ENCODE measurements around the gene PTPRD. TPM values are rescaled to one million over a fixed set of nuclear protein-coding genes. Genes with fewer than 3 reads are reported as not detected.
A peak's percentile ranks its signal among the peaks of the same experiment; 100 is the strongest.

The PTPRD gene
- total and polyA plus RNA-seq, 10 donors: 0.08 to 11.7 (median 2.9) TPM

DNA sequence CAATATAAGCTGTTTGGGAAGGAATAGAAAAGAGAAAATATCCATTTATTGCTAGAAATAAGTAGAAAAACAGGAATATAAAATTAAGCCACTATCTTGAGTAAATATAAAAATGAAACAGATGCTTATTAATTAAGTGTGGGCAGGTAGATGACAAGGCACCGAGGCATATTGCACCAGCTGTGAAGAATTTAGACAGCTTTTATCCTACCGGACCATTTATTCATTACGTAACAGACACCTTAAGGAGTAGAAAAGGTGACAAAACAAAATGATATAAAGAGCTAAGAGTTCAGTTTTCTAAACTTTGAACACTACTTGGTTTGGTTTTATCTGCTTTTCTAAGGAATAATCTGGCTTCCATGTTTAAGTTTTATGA lies 404.1 kb downstream of the PTPRD start:
- WGBS, 5 donors: 59 to 84% (median 79%) methylated on average over 3 of the region's 3 CpGs
- H3K4me3 ChIP-seq: peak overlapping the region in 2 of 8 donors; percentile 19 to 41
- intact Hi-C loops (cut with DNase I; ENCODE audit: low total_unique reads): no loop called here

DNA sequence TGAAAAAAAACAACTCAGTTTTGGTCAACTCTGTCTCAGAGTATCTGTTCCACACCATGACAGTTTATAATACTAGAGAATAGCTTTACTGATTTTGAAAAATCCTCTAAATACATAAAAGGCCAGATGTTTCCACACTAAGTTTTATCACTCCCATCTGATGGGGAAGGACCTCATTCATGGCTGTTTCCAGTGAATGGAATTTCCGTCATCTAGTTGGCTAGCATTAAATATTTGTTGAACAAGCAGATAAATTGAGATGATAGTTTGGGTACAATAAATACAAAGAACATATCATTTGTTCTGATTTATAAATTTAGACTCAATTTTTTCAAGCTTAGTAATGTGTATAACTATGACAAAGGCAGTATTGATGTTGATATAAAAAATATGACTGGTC lies 408.5 kb downstream of the PTPRD start:
- H3K4me3 ChIP-seq: no peak overlapping the region
- H3K9me3 ChIP-seq: no peaks in the 10 kb centered on the region
- no peaks in the 10 kb centered on the region for H3K36me3 ChIP-seq
- DNase-seq: no peak
- H3K4me1 ChIP-seq: no peaks in the 10 kb centered on the region
- H3K27ac ChIP-seq: no peak overlapping the region
- TF ChIP-seq, protein P1, sequence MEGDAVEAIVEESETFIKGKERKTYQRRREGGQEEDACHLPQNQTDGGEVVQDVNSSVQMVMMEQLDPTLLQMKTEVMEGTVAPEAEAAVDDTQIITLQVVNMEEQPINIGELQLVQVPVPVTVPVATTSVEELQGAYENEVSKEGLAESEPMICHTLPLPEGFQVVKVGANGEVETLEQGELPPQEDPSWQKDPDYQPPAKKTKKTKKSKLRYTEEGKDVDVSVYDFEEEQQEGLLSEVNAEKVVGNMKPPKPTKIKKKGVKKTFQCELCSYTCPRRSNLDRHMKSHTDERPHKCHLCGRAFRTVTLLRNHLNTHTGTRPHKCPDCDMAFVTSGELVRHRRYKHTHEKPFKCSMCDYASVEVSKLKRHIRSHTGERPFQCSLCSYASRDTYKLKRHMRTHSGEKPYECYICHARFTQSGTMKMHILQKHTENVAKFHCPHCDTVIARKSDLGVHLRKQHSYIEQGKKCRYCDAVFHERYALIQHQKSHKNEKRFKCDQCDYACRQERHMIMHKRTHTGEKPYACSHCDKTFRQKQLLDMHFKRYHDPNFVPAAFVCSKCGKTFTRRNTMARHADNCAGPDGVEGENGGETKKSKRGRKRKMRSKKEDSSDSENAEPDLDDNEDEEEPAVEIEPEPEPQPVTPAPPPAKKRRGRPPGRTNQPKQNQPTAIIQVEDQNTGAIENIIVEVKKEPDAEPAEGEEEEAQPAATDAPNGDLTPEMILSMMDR (IDR thresholded peaks at IDR 0.05 in 8 of 11, conservative IDR thresholded peaks at IDR 0.05 in 3 of 11): no peak
- TF ChIP-seq POLR2A (IDR thresholded peaks at IDR 0.05): no peak
- TF ChIP-seq POLR2AphosphoS5 (IDR thresholded peaks at IDR 0.05): no peak
- intact Hi-C loops (cut with DNase I; ENCODE audit: low total_unique reads): no loop called here
- no peaks in the 10 kb centered on the region for H3K27me3 ChIP-seq (replicated peaks in 1 of 7)
- 74 to 87% (median 82%) methylated on average over 1 of the region's 1 CpG for WGBS, 5 donors

More for the DNA sequence above, 404.1 kb downstream of the PTPRD start:
- H3K4me1 ChIP-seq: no peaks in the 10 kb centered on the region
- H3K27ac ChIP-seq: no peak overlapping the region
- H3K36me3 ChIP-seq: no peaks in the 10 kb centered on the region
- DNase-seq: no peak
- no peaks in the 10 kb centered on the region for H3K9me3 ChIP-seq
- H3K27me3 ChIP-seq (replicated peaks in 1 of 7): no peaks in the 10 kb centered on the region
- TF ChIP-seq, protein P1 (IDR thresholded peaks at IDR 0.05 in 8 of 11, conservative IDR thresholded peaks at IDR 0.05 in 3 of 11): no peak

DNA sequence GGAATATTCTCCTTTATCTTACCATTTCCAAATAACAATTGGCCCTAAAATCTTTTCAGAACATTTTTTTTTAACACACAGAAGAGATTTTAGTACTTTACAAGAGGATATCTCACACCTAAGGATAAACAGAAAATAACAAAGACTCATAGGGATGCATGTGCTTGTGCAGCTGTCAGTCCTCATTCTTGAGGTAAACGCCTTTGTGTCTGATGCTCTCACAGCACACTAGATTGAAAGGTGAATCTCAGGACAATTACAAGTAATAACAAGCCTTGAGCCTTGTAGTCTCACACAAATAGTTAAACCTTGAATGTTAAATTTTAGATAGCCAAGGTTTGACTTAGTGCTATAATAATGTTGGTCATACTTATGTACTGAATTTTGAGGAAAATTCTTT lies 439.2 kb downstream of the PTPRD start:
- no peak overlapping the region for H3K27ac ChIP-seq
- H3K4me3 ChIP-seq: no peak overlapping the region
- DNase-seq: no peak
- peaks cover 0 to 7% (median 0%) of the 10 kb centered on the region in 8 donors for H3K9me3 ChIP-seq
- no peaks in the 10 kb centered on the region for H3K36me3 ChIP-seq
- no peak for TF ChIP-seq POLR2A (IDR thresholded peaks at IDR 0.05)
- TF ChIP-seq POLR2AphosphoS5 (IDR thresholded peaks at IDR 0.05): no peak
- TF ChIP-seq, protein P1 (IDR thresholded peaks at IDR 0.05 in 8 of 11, conservative IDR thresholded peaks at IDR 0.05 in 3 of 11): no peak
- H3K27me3 ChIP-seq (replicated peaks in 1 of 7): no peaks in the 10 kb centered on the region
- WGBS, 5 donors: 63 to 91% (median 70%) methylated on average over 1 of the region's 1 CpG
- intact Hi-C loops (cut with DNase I; ENCODE audit: low total_unique reads): no loop called here
- H3K4me1 ChIP-seq: no peaks in the 10 kb centered on the region

DNA sequence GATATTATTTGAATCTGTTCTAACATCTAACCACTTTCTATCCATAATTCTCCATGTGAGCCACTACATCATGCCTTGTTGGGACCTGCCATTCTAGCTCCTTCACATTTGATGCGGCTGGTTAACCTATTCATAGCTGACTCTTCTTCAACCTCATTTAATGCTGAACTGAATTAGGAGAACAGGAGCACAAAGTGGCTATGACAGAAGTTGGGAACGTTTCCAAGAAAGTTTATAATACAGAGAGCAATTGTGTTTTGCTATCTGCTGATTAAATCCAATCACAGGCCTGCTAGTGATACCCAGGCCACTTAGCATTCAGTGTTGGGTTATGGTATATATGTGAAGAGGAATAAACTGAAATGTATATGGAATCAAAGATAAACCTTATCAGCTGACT lies 440.3 kb downstream of the PTPRD start:
- no peak overlapping the region for H3K4me3 ChIP-seq
- H3K9me3 ChIP-seq: peaks cover 0 to 7% (median 0%) of the 10 kb centered on the region in 8 donors
- H3K36me3 ChIP-seq: no peaks in the 10 kb centered on the region
- TF ChIP-seq POLR2AphosphoS5 (IDR thresholded peaks at IDR 0.05) (no peak), POLR2A (IDR thresholded peaks at IDR 0.05) (no peak)
- TF ChIP-seq, protein P1 (IDR thresholded peaks at IDR 0.05 in 8 of 11, conservative IDR thresholded peaks at IDR 0.05 in 3 of 11): no peak
- H3K4me1 ChIP-seq: no peaks in the 10 kb centered on the region
- no peak overlapping the region for H3K27ac ChIP-seq
- H3K27me3 ChIP-seq (replicated peaks in 1 of 7): no peaks in the 10 kb centered on the region
- no peak for DNase-seq
- intact Hi-C loops (cut with DNase I; ENCODE audit: low total_unique reads): no loop called here
- WGBS, 5 donors: 64 to 74% (median 67%) methylated on average over 2 of the region's 2 CpGs
